Measurements from ENCODE around the gene CHST6.
"Not testable (repeated sequence)": the region's sequence is repeated elsewhere in the genome, so short reads cannot be mapped to it uniquely, and the experiment has no call there.

Gene CHST6

DNA sequence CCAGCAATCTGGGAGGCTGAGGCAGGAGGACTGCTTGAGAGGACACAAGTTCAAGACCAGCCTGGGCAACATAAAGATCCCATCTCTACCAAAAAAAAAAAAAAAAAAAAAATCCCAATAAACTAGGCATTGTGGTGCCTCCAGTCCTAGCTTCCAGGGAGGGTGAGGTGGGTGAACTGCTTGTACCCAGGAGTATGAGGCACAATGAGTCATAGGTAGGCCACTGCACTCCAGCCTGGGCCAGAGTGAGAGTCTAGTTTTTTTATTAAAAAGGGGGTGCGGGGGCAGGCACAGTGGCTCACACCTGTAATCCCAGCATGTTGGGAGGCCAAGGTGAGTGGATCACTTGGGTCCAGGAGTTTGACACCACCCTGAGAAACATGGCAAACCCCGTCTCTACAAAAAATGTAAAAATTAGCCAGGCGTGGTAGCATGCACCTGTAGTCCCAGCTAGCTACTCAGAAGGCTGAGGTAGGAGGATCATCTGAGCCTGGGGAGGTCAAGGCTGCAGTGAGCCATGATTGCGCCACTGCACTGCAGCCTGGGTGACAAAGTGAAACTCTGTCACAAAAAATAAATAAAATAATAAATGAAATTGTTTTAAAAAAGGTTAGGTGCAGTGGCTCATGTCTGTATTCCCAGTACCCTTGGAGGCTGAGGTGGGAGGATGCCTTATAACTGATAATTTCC, 7.8 kb upstream of the CHST6 start:
- DNase-seq (ENCODE audit: low read depth), result no peak

DNA sequence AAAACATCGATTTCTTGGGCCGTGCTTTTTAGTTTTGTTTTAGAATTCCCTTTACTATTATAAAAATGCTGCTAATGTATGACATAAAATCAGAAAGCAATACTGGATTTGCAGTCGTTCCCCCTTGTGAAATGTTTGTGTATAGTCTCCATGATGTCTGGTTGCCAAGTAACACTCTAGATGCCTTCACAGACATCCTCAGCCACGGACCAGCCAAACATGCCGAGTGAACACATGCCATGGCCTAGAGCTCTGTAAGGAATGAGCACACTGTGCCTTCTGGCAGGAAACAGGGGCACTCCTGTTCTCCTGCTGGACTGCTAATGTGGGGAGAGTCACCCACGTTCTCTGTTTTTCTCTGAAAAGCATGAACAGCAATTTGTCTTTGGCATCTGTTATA, 6.6 kb upstream of the CHST6 start:
- peak; percentile 37 for DNase-seq (ENCODE audit: low read depth)

DNA sequence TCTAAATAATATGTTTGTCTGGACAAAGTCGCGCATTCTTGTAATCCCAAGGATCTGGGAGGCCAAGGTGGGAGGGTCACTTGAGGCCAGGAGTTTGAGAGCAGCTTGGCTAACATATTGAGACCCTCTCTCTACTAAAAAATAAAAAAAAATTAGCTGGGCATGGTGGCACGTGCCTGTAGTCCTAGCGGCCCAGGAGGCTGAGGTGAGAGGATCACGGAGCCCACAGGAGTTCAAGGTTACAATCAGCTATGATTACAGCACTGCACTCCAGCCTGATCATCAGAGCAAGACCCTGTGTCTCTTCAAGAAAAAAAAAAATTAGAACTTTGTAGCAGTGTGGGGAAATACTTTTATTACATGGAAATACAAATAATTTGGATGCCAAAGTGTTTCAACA, 6.1 kb upstream of the CHST6 start:
- DNase-seq (ENCODE audit: low read depth), result no peak

DNA sequence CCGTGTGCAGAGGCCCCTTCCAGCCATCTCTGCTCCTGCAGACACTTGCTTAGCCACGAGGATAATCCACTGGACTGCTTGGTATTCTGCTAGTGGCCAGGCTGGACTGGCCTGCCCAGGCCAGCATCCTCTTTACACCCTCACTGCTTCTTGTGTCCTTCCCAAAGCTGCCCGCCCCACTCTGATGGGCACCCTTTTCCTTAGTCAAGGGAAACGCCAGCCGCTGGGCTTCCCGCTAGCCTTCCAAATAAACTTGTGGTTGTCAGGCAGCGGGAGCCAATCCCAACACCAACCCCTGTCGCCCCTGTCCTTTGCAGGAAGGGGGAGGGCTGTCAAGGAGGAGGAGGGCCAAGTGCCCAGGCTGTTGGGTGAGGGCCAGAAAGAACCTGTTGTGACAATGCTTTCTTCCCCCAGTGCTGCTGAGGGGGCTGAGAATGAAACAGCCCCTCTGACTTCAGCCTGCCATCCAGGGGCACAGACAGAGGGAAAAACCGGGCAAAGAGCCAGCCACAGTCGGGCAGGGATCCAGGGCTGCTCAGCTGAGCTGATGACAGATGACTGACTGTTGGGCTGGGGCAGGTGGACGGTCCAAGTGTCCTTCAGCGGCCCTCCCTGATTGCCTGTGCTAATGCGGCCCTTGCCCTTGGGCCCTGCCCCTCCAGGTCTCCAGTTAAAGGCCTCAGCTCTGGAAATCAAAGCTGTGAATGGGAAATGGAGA, 3.5 kb upstream of the CHST6 start:
- not testable (repeated sequence) for DNase-seq (ENCODE audit: low read depth)

DNA sequence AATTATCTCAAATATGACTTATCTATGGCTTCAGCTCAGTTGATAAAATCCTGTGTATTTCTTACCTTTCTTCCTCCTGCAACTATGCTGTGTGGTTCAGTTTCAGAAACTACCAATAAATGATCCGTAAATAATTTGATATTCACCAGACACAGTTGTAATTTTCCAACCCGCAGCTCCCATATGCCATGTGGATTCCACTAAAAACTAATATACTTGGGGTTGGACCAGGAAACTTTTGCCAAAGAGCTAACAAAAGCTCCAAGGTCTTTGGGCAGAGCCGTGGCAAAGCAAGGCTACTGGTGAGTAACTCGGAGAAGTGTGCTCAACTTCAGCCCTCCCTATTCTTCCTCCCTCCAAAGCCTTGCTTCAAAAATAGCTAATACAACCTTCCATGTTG, 2.3 kb upstream of the CHST6 start:
- DNase-seq (ENCODE audit: low read depth), result no peak

DNA sequence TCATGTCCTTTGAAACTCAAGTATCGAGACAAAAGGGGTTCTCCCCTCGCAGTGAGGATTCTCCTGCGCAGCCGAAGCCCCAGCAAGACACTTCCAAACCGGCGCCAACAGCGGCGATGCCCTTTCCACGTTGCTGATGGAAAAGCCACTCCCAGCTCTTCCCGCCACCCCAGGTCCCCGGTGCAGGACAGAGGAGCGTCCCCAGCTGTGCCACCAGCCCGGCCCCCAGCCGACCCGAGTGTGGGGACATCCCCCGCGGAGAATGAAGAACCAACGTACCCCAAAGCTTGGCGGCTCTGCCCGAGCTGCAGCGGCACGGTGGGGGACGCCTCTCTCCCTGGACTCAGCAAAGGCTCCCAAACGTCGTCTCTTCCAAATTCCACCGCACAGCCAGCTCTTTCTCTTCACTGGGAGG, 573 bp downstream of the CHST6 start:
- DNase-seq (ENCODE audit: low read depth), result no peak

DNA sequence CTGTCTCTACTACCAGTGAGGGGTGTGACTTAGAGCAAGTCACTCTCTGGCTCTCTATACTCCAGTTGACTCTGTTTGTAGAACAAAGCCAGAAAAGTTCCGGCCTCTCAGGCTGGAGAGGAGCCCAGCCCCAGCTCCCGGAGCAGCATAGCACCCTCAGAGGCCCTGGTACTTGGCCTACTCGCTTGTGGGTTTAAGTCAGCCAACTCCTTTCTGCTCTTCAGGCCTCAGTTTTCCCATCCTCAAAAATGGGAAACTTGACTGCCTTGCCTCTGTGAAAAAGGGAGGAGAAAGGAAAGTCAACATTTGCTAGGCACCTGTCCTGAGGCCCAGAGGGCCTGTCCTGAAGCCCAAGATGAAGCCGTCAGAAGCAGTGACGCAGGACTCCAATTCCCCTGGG, 1.1 kb downstream of the CHST6 start:
- no peak for DNase-seq (ENCODE audit: low read depth)

DNA sequence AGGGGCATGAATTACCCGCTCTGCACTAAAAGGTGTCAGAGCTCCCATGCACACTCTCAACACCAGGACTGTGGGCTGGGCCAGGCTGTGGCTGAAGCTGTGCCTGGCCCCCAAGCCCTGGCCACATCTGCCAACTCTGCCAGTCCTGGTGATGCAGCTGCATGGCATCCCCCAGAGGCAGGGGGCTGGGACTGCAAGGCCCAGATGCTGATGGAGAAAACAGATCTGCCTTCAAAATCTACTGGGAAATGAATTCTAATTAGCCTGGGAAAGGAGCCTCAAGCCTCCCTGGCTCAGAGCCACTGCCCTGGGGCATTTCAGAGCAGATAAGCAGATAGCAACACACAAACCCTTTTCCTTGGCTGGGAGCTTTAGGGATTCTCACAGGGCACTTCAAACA, 3.4 kb downstream of the CHST6 start:
- no peak for DNase-seq (ENCODE audit: low read depth)

DNA sequence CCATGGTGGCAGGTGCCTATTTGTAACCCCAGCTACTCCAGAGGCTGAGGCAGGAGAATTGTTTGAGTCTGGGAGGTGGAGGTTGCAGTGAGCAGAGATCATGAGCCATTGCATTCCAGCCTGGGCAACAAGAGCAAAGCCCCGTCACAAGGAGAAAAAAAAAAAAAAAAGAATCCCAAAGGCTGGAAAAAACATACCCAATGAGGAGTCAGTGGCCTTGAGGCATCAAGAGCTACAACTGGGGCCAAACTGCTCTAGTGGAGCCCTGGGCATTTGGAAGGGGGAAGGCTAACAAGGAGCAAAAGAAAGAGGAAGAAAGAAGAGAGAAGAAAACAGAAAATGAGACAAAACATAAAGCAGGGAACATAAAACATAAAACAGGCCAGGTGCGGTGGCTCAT, 6.9 kb downstream of the CHST6 start:
- no peak for DNase-seq (ENCODE audit: low read depth)

DNA sequence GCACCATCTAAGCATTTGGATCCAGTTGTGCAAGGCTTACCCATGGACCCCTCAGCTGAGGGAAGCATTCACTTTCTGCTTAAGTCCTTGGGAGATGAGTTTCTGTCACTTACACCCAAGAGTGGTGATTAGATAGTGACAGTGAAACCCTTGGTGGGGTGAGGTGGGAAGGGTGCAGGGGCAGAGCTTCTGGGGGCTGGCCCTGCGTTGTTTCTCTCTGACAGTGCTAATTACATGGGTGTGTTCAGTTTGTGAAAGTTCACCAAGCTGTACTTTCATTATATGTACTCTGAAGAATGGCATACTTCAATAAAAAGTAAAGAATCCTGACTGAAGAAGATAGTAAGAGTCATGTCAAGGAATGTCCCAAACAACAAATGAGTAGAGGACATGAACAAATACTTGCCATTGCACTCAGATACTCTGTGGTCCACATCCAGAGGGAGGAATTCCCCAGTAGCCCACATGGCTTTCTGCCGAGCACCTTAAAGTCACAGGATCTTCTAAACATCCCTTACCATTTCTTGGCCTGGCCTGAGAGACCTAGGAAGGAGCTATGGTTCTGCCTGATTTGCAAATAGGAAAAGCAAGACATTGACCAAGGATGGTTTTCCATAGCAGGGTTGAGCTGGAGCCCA, 8.4 kb downstream of the CHST6 start:
- no peak for DNase-seq (ENCODE audit: low read depth)

DNA sequence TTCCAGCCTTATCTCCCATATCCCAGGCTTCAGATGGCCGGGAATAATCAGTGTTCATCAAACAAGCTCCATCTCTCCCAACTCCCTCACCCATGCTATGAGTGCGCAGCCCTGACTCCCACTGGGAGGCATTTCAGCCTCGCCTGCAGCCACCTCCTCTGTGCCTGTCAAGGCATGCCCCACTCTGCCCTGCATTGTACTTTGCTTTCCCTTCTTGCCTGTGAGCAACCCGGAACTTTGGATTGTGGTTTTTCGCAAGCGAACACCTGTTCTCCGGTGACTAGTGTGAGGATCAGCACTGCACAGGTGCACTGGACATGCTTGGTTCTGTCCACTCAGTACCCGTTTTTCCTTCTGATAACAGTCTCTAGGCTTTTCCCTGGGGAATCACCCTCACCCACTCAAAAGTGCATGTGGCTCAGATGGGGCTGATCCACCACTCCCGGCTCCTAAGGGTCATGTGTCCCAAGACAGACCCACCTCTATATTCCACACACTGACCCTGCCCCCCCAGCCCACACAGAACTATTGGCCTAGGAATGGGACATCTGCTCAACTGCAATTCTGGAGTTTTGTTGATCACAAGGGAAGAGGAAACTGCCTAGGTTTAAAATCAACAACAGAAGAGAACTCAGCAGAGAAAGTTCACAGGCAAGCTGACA, 9.1 kb downstream of the CHST6 start:
- no peak for DNase-seq (ENCODE audit: low read depth)

DNA sequence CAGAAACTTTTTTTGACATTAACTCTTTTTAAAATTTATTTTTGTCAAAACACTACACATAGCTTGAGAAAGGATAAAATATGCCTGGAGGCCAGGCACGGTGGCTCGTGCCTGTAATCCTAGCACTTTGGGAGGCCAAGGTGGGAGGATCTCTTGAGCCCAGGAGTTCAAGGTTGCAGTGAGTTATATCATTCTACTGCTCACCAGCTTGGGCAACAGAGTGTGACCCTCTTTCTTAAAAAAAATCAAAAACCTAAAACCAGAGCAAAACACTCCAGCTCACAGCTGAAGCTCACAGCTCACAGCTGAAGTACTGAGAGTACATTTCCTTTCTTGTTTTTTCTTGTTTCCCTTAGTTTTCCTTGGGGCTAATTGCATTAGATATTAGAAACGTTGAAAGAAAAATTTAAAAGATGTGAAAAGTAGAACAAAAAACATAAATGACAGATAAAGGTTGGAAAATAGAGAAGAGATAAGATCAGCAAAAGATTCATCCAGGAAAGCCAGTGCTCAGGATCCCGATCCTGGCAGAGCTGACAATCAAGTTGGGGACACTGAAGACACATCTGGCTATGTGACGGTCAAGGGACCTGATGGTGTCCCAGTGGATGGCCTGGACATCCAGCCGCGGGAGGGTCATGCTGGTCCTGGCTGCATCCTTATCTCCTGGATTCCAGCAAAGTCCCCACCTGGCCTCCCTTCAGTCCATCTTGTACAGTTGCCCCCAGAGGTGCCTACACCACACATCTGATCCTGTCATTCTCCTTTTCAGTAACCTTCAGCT, 9.8 kb downstream of the CHST6 start:
- DNase-seq (ENCODE audit: low read depth), result no peak

DNA sequence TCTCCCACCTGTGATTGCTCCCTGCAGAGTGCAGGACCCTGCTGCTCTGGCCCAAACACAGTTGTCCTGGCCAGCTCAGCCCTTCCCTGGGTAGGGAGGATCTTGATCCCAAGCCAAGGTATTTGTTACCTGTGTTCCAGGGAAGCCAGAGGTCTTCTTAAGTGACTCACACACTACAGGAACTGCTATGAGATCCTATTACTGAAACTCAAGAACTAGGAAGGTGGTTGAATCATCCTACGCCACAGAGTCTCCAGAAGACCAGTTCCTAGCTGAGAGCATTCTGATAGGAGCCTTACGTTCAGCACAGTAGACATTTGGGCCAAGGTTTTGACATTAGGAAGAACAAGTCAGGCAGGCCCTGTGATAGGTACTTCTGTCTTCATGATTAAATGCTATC, 12.0 kb downstream of the CHST6 start:
- DNase-seq (ENCODE audit: low read depth), result no peak

DNA sequence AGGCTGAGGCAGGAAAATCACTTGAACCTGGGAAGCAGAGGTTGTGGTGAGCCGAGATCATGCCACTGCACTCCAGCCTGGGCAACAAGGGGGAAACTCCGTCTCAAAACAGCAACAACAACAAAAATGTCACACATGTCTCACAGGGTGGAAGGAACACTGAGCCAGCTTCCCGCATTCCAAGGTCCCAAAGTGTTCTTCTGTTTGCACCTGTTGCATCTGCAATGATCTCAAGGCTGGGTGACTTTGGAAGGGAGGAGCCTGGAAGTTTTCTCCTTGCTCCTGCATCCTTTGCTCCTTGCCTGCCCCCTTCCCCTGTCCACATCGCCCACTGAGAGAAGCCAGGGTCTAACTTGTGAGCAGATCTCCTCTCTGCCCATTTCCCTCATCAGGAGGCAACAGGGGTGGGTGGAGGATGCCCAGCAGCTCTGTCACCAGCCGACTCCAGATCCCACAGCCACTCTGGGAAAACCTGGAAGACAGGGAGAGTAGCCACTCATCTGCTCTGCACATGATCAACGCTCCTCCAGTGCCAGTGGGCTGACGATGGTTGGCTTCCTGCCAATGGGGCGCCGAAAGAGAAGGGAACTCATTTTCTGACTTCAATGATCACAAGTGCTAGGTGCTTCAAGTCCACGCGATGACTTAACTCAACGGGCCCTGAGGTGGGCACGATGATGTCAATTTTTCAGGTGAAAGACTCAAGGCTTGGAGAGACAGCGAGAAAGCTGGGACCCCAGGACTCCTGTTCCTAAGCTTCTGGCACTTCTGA, 12.6 kb downstream of the CHST6 start:
- no peak for DNase-seq (ENCODE audit: low read depth)

DNA sequence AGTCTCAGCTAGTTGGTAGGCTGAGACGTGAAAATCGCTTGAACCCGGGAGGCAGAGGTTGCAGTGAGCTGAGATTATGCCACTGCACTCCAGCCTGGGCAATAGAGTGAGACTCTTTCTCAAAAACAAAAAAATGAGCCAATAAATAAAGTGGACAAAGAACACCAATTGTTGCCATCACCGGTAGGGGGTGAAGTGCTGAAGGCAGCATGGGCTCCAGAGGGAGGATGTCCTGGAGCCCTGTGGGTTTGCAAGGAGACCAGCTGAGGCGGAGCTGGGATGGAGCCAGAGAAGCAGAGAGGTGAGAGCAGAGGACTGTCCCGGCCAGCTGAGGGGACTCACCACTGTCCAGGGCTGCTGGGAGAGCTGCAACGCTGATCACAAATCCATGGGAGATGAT, 13.8 kb downstream of the CHST6 start:
- no peak for DNase-seq (ENCODE audit: low read depth)

DNA sequence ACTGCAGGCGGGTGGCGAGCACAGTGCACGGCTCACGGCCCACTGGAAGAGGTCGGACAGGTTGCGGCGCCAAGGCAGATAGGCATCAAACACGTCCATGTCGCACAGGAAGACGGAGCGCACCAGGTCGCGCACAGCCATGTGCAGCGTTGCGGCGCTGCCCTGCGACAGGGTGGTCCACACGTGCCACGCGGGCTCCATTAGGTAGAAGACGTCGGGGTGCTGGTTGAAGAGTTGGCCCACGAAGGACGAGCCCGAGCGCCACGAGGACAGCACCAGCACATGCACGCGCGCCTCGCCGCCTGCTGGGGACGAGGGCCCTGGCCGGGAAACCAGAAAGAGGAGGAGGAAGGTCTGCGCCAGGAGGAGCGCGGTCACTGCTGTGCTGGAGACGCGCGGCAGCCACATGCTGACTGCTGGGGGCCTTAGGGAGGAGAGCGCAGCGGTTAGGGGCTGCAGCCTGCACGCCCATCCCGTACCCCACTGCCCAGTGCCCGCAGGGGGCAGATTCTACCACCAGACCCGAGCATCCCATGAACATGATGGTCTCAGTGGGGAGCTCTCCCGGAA, 15.7 kb downstream of the CHST6 start:
- DNase-seq (ENCODE audit: low read depth), result no peak

DNA sequence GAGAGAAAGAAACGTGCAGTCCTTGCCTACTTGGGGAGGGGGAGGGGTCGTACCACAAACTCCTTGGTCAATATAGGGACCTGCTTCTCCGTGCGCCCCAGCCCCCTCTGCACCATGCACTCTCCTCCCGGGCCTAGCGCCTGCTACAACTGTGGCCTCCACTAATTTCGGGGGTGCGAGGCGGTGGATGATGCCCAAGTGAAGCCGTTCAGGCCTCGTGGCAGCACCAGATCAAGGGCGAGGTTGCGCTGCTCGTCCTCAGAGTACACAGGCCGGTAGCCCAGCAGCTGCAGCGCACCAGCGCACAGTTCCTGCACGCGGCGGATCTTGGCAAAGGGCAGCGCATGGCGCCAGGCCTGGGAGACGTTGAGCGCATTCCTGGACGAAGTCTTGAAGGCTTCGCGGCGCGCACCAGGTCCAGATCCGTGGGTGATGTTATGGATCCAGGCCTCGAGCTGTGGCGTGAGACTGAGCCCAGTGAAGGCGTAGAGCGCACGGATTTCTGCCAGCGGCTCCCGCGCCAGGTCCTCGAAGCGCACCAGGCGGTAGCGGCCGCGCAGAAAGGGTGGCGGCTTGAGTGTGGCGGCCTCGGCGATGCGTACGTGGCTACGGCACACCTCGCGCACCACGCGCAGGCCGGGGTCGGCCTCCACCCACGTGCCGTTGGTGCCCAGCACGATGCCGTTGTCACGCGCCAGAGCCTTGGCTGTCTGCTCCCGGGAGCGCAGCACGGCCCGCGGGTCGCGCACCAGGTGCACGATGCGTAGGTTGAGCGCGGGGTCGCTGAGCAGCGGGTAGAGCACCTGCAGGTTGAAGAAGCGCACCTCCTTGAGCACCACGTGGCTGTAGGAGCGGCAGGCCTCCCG, 16.5 kb downstream of the CHST6 start:
- no peak for DNase-seq (ENCODE audit: low read depth)

DNA sequence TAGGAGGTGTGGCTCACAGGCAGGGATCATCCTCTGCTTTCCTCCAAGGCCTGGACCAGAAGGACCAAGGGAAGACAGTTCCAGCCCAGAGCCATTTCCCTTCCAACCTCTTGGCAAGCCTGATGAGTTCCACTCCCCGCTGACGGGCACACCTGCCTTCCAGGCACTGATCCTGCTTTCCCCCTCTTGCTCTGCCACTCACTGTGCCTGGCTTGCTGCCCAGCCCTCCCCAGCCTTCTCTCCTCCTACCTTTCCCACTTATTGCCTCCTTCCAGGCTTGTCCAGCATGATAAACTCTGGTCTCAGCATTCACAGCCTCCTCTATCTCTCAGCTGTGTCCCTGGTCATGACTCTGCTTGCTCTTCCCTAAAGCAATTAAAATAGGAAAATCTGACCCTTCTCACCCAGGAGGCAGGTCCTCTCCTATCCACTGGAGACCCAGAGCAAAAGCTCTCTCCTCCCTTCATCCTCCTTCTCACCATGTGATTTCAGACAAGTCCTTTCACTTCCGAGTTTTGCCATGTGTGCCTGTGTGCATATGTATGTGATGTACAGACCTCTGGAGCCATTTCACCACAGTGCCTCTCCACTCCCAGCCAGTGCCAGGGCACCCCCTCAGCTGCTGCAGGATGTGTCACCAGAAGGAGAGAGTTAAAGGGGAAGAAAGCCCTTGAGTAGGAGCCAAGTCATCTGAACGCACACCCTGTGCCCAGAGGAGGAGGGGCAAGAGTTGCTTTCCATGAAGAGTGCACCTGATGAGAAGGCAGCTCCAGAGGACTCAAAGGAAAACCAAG, 17.4 kb downstream of the CHST6 start:
- DNase-seq (ENCODE audit: low read depth), result no peak

DNA sequence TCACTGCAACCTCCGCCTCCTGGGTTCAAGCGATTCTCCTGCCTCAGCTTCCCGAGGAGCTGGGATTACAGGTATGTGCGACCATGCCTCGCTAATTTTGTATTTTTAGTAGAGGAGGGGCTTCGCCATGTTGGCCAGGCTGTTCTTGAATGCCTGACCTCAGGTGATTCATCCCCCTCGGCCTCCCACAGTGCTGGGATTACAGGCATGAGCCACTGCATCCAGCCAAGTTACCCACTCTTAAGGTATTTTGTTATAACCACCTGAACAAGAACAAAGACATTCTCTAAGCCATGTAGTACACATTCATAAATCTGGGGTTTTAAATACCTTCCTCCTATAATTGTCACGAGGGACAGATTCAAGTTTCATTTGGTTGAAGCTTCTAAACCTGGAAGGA, 18.4 kb downstream of the CHST6 start:
- no peak for DNase-seq (ENCODE audit: low read depth)
